HG02642 (cell line): ENCODE measurements around the gene SUN3.

Source experiments
- ATAC-seq: cut with Tn5 transposase; IDR thresholded peaks from one replicate; pipeline ENCODE4 v1.9.1; 2021; ENCODE audit warnings: mild to moderate bottlenecking; ENCODE audit not compliant: unreplicated experiment, poor library complexity

The SUN3 gene

GRCh38 chr7:48028938-48029337 is at the start of gene SUN3:
Gene SUN3, minus strand, starts transcription at chr7:48029107. Its CDS starts 169 bp downstream, at chr7:48028938.
- no peak for ATAC-seq

GRCh38 chr7:48078470-48078869 is 49.6 kb upstream of the SUN3 start:
- ATAC-seq = no peak

- no peak for ATAC-seq
Measured at GRCh38 chr7:48077423-48077822, 48.5 kb upstream of the SUN3 start.

- ATAC-seq = no peak
Measured at GRCh38 chr7:48074204-48074654, 45.3 kb upstream of the SUN3 start.

GRCh38 chr7:48067475-48067874 is 38.6 kb upstream of the SUN3 start:
- no peak for ATAC-seq

- ATAC-seq = no peak
Measured at GRCh38 chr7:48063985-48064384, 35.1 kb upstream of the SUN3 start.

- no peak for ATAC-seq
Measured at GRCh38 chr7:48059706-48060105, 30.8 kb upstream of the SUN3 start.

- ATAC-seq = no peak
Measured at GRCh38 chr7:48058990-48059389, 30.1 kb upstream of the SUN3 start.

GRCh38 chr7:48053736-48054135 is 24.8 kb upstream of the SUN3 start:
- no peak for ATAC-seq

GRCh38 chr7:48052748-48053147 is 23.8 kb upstream of the SUN3 start:
- ATAC-seq = no peak

GRCh38 chr7:48049850-48050249 is 20.9 kb upstream of the SUN3 start:
- ATAC-seq = no peak

GRCh38 chr7:48048113-48048512 is 19.2 kb upstream of the SUN3 start:
- ATAC-seq = no peak

GRCh38 chr7:48046458-48046857 is 17.6 kb upstream of the SUN3 start:
- ATAC-seq = no peak

GRCh38 chr7:48045195-48045765 is 16.4 kb upstream of the SUN3 start:
- no peak for ATAC-seq

- ATAC-seq = no peak
Measured at GRCh38 chr7:48042636-48043035, 13.7 kb upstream of the SUN3 start.

GRCh38 chr7:48042216-48042615 is 13.3 kb upstream of the SUN3 start:
- ATAC-seq = no peak

GRCh38 chr7:48041653-48041970 is 12.7 kb upstream of the SUN3 start:
- no peak for ATAC-seq

GRCh38 chr7:48040944-48041652 is 12.2 kb upstream of the SUN3 start:
- no peak for ATAC-seq

- no peak for ATAC-seq
Measured at GRCh38 chr7:48038815-48039506, 10.1 kb upstream of the SUN3 start.

- no peak for ATAC-seq
Measured at GRCh38 chr7:48035967-48036478, 7.1 kb upstream of the SUN3 start.

- peak; percentile 100 for ATAC-seq
Measured at GRCh38 chr7:48035301-48035966, 6.5 kb upstream of the SUN3 start, which contains the start of gene C7orf57. Gene C7orf57, plus strand, starts transcription at chr7:48035543. Its CDS starts 766 bp downstream, at chr7:48036309.
